ENCODE results near the gene PSIP1. TPM values are rescaled to one million over a fixed set of nuclear protein-coding genes. Genes with fewer than 3 reads are reported as not detected.
"Not testable (repeated sequence)": the region's sequence is repeated elsewhere in the genome, so short reads cannot be mapped to it uniquely, and the experiment has no call there.

PSIP1 gene
- total RNA-seq, 4 donors from 2014 or later, result 33.3 to 56.9 (median 45.5) TPM

- 96% methylated on average over 5 of the region's 5 CpGs for WGBS
- intact Hi-C loops (cut with DNase I), result no loop called here
- Histone ChIP-seq H3K27me3 (no peaks in the 10 kb centered on the region), H3K9me3 (no peaks in the 10 kb centered on the region), H3K27ac (replicated peaks in 1 of 4) (no peak overlapping the region), H3K4me3 (no peak overlapping the region), H3K4me1 (no peaks in the 10 kb centered on the region), H3K36me3 (peaks cover 12 to 94% (median 72%) of the 10 kb centered on the region in 4 donors)
- TF ChIP-seq POLR2A (IDR thresholded peaks at IDR 0.05; ENCODE audit: low read depth) (no peak), CTCF (IDR thresholded peaks at IDR 0.05) (no peak), EP300 (IDR thresholded peaks at IDR 0.05) (no peak), POLR2AphosphoS5 (IDR thresholded peaks at IDR 0.05) (no peak)
- no peak for DNase-seq (ENCODE audit: extremely low spot score)
Observed at GRCh38 chr9:15453956-15454355, 56.8 kb downstream of the PSIP1 start.

GRCh38 chr9:15444141-15444540, 66.6 kb downstream of the PSIP1 start:
- no peak for DNase-seq (ENCODE audit: extremely low spot score)
- no peaks in the 10 kb centered on the region for H3K4me1 ChIP-seq
- H3K36me3 ChIP-seq, result peaks cover 47 to 85% (median 60%) of the 10 kb centered on the region in 4 donors
- H3K9me3 ChIP-seq, result no peaks in the 10 kb centered on the region
- H3K27ac ChIP-seq (replicated peaks in 1 of 4), result no peak overlapping the region
- 96% methylated on average over 3 of the region's 3 CpGs for WGBS
- H3K27me3 ChIP-seq, result no peaks in the 10 kb centered on the region
- intact Hi-C loops (cut with DNase I), result no loop called here
- no peak for TF ChIP-seq EP300 (IDR thresholded peaks at IDR 0.05)
- TF ChIP-seq POLR2A (IDR thresholded peaks at IDR 0.05; ENCODE audit: low read depth), result no peak
- no peak for TF ChIP-seq POLR2AphosphoS5 (IDR thresholded peaks at IDR 0.05)
- TF ChIP-seq CTCF (IDR thresholded peaks at IDR 0.05), result no peak
- H3K4me3 ChIP-seq, result no peak overlapping the region

- H3K4me1 ChIP-seq; H3K27me3 ChIP-seq; H3K9me3 ChIP-seq; DNase-seq (ENCODE audit: extremely low spot score); H3K27ac ChIP-seq (replicated peaks in 1 of 4); intact Hi-C loops (cut with DNase I); H3K4me3 ChIP-seq: not testable (repeated sequence)
- 94% methylated on average over 10 of the region's 33 CpGs for WGBS
- peaks cover 34 to 73% (median 42%) of the 10 kb centered on the region in 4 donors for H3K36me3 ChIP-seq
Observed at GRCh38 chr9:15442264-15442663, 68.5 kb downstream of the PSIP1 start.

GRCh38 chr9:15441841-15442240, 68.9 kb downstream of the PSIP1 start:
- intact Hi-C loops (cut with DNase I); H3K9me3 ChIP-seq; H3K4me3 ChIP-seq; H3K27me3 ChIP-seq; H3K4me1 ChIP-seq; H3K27ac ChIP-seq (replicated peaks in 1 of 4); DNase-seq (ENCODE audit: extremely low spot score): not testable (repeated sequence)
- peaks cover 30 to 73% (median 37%) of the 10 kb centered on the region in 4 donors for H3K36me3 ChIP-seq
- WGBS, result 98% methylated on average over 11 of the region's 29 CpGs

GRCh38 chr9:15438891-15439290, 71.9 kb downstream of the PSIP1 start:
- Histone ChIP-seq H3K36me3 (peaks cover 11 to 67% (median 20%) of the 10 kb centered on the region in 4 donors), H3K27me3 (no peaks in the 10 kb centered on the region), H3K4me3 (no peak overlapping the region), H3K9me3 (no peaks in the 10 kb centered on the region), H3K4me1 (peaks cover 0 to 11% (median 0%) of the 10 kb centered on the region in 4 donors), H3K27ac (replicated peaks in 1 of 4) (no peak overlapping the region)
- 97% methylated on average over 7 of the region's 7 CpGs for WGBS
- TF ChIP-seq POLR2AphosphoS5 (IDR thresholded peaks at IDR 0.05) (no peak), EP300 (IDR thresholded peaks at IDR 0.05) (no peak), POLR2A (IDR thresholded peaks at IDR 0.05; ENCODE audit: low read depth) (no peak), CTCF (IDR thresholded peaks at IDR 0.05) (no peak)
- intact Hi-C loops (cut with DNase I), result no loop called here
- DNase-seq (ENCODE audit: extremely low spot score), result no peak

- no peak overlapping the region for H3K4me3 ChIP-seq
- intact Hi-C loops (cut with DNase I), result no loop called here
Observed at GRCh38 chr9:15433661-15434060, 77.1 kb downstream of the PSIP1 start.

More at GRCh38 chr9:15433661-15434060, 77.1 kb downstream of the PSIP1 start:
- TF ChIP-seq CTCF (IDR thresholded peaks at IDR 0.05) (no peak), POLR2AphosphoS5 (IDR thresholded peaks at IDR 0.05) (no peak), POLR2A (IDR thresholded peaks at IDR 0.05; ENCODE audit: low read depth) (no peak), EP300 (IDR thresholded peaks at IDR 0.05) (no peak)
- no peaks in the 10 kb centered on the region for H3K9me3 ChIP-seq
- 90% methylated on average over 3 of the region's 3 CpGs for WGBS
- peaks cover 6 to 42% (median 14%) of the 10 kb centered on the region in 4 donors for H3K36me3 ChIP-seq
- no peaks in the 10 kb centered on the region for H3K27me3 ChIP-seq
- peaks cover 11 to 24% (median 15%) of the 10 kb centered on the region in 4 donors for H3K4me1 ChIP-seq
- DNase-seq (ENCODE audit: extremely low spot score), result no peak
- H3K27ac ChIP-seq (replicated peaks in 1 of 4), result no peak overlapping the region
